Cardiac muscle cell (in vitro differentiated cells and primary cell): ENCODE data around the gene PROSER2. TPM values are rescaled to one million over a fixed set of nuclear protein-coding genes. Genes with fewer than 3 reads are reported as not detected.

Experiments used
- DNase-seq, 2 donors: peaks; one replicate each; pipeline versions ENCODE4 v3.0.0 to v3.0.0-alpha.2; 2010 to 2017; ENCODE audit warnings: low read depth in 1 of 2, low spot score in 1 of 2
- H3K27ac ChIP-seq: fragments of 200-600 bp; sonication (generic); 2 replicates; pipeline ENCODE4 v1.5.1; 2016
- H3K27me3 ChIP-seq: fragments of 200-600 bp; sonication (generic); 2 replicates; pipeline ENCODE4 v1.6.0; 2016; ENCODE audit warnings: control low read depth
- H3K36me3 ChIP-seq: fragments of 200-600 bp; sonication (generic); 2 replicates; pipeline ENCODE4 v1.5.1; 2016; ENCODE audit warnings: control low read depth
- H3K4me1 ChIP-seq: fragments of 200-600 bp; sonication (generic); 2 replicates; pipeline ENCODE4 v1.8.1; 2017; ENCODE audit warnings: low read depth, mild to moderate bottlenecking, mixed run types
- H3K4me3 ChIP-seq: fragments of 200-600 bp; sonication (generic); 2 replicates; pipeline ENCODE4 v1.5.1; 2016; ENCODE audit warnings: mild to moderate bottlenecking
- H3K9me3 ChIP-seq: fragments of 200-600 bp; sonication (generic); 2 replicates; pipeline ENCODE4 v1.5.1; 2017; ENCODE audit warnings: low read depth, mild to moderate bottlenecking, control low read depth
- polyA plus RNA-seq: library from polyadenylated mRNA; unstranded; fragments of >200 nt; fragmentation: Nextera tagmentation; extraction: Ambion mirVana; gene quantifications from 2 replicates; pipeline ENCODE4 v1.2.1, GENCODE V29; 2016
- total RNA-seq: library from RNA; depleted of rRNA; stranded (reverse); fragments of >200 nt; gene quantifications from 2 replicates; pipeline ENCODE4 v1.2.3, GENCODE V29; 2016
- TF ChIP-seq, protein P1 (sequence below): IDR thresholded peaks from 2 replicates; pipeline ENCODE4 v1.5.1; 2012; ENCODE audit warnings: low read depth, mild to moderate bottlenecking, low read length

The PROSER2 gene
- total and polyA plus RNA-seq, 2 experiments from 2014 or later: 11.4 to 20.7 TPM

DNA sequence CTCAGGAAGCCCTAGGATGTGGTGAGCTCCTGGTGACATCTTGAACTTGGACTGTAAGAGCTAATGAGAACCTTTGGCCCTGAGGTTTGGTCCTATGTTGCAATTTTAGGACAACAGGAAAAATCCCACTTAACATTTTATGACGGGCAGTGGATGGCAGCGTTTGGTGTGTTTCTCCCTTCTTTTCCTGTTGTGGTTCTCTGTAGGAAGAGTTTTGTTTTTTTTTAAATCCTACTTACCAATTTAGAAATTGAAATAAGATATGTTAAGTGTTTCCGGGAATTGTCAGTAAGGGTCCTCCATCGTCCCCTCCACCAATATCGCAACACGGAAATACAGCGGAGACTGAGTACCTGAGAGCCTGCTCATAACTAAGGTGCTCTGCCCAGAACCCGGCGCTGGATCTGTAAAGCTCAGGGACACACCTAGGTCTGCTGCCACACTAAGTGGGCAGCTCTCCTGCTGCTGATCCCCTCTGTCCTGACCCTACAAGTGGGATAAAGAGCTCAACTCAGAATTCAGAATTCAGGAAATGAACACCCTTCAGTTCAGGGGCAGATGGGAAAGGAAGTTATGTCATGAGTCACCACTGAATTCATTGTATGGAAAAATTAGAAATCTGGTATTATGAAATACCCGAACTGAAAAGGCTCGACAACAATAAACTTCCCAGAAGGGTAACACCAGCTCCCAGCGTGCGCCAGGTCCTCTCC is 9.1 kb upstream of the PROSER2 start:
- DNase-seq: peak in 1 of 2 donors; percentile 53
- Histone ChIP-seq H3K27me3 (no peaks in the 10 kb centered on the region), H3K4me1 (no peaks in the 10 kb centered on the region), H3K4me3 (no peak overlapping the region), H3K36me3 (no peaks in the 10 kb centered on the region), H3K27ac (no peak overlapping the region), H3K9me3 (no peaks in the 10 kb centered on the region)
- TF ChIP-seq, protein P1, sequence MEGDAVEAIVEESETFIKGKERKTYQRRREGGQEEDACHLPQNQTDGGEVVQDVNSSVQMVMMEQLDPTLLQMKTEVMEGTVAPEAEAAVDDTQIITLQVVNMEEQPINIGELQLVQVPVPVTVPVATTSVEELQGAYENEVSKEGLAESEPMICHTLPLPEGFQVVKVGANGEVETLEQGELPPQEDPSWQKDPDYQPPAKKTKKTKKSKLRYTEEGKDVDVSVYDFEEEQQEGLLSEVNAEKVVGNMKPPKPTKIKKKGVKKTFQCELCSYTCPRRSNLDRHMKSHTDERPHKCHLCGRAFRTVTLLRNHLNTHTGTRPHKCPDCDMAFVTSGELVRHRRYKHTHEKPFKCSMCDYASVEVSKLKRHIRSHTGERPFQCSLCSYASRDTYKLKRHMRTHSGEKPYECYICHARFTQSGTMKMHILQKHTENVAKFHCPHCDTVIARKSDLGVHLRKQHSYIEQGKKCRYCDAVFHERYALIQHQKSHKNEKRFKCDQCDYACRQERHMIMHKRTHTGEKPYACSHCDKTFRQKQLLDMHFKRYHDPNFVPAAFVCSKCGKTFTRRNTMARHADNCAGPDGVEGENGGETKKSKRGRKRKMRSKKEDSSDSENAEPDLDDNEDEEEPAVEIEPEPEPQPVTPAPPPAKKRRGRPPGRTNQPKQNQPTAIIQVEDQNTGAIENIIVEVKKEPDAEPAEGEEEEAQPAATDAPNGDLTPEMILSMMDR: no peak

DNA sequence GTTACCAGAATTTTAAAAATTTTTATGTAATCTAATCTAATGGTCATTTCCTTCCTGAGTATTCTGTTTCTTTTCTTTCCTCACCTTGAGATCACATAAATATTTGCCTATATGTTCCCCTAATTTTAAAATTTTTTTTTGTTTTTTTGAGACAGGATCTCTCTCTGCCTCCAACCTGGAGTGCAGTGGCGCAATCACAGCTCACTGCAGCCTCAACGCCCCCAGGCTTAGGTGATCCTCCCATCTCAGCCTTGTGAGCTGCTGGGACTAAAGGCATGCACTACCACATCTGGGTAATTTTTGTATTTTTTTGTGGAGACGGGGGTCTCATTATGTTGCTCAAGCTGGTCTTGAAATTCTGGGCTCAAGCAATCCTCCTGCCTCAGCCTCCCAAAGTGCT is 4.1 kb upstream of the PROSER2 start:
- no peak for DNase-seq
- Histone ChIP-seq H3K27ac (no peak overlapping the region), H3K9me3 (no peaks in the 10 kb centered on the region), H3K27me3 (no peaks in the 10 kb centered on the region), H3K4me1 (no peaks in the 10 kb centered on the region), H3K4me3 (no peak overlapping the region), H3K36me3 (no peaks in the 10 kb centered on the region)
- TF ChIP-seq, protein P1: no peak

DNA sequence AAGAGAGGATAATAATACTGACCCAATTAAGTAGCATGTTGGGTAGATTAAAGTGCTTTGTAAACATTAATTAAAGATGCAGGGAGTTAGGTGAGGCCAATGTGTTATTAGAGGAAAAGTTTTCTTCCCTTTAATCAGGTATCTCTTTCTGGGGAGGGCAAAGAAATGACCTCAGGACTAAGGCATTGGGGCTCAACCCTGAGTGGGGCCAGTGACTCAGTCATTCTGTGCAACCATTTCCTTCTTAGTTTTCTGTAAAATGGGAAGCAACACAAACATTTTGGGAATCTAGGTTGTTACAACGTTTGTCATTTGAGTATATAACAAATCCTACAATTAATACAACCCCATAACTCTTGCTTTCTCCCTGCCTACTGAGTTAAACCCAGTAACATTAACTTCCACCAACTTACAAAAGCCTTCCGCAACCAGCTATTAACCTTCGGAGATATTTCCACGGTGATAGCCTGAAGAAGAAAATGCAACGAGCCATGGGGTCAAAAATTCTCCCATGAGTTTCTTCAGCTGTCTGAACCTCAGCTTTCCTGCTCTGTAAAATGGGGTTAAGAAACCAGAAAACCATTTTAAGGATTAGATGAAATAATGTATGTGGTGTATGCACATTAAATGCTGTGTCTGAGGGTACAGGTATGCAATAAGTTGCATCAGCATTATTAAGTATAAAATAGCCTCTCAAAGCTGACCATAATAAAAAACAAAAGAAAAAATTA is 965 bp upstream of the PROSER2 start:
- Histone ChIP-seq H3K4me3 (no peak overlapping the region), H3K9me3 (no peaks in the 10 kb centered on the region), H3K27me3 (no peaks in the 10 kb centered on the region), H3K4me1 (peaks cover 13% of the 10 kb centered on the region), H3K27ac (no peak overlapping the region), H3K36me3 (no peaks in the 10 kb centered on the region)
- TF ChIP-seq, protein P1: no peak
- DNase-seq: no peak

DNA sequence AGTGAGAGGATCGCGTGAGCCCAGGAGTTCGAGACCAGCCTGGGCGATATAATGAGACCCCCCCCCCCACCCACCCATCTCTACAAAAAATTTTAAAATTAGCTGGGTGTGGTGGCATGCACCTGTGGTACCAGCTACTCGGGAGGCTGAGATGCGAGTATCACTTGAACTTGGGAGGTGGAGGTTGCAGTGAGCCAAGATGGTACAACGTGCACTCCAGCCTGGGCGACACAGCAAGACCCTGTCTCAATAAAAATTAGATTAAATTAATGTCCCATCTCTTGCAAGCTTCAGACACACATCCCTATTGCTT is 391 bp upstream of the PROSER2 start:
- TF ChIP-seq, protein P1: no peak
- no peak for DNase-seq

DNA sequence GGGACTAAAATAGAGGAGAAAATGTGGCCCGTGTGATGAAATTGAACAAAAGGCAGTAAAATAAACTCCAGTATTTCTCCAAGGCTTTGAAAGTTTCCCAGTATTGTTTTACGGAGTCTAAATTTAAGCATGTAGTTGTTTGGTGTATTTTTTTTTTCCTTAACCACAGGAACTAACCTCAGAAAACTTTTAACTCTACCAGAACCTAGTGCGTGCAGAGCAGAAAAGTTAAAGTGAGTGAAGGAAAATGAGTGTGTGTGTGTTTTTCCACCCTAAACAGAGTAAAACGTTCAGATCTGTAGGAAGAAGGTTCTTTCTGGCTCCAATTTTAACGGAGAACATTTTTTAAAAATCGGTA is 812 bp downstream of the PROSER2 start:
- no peak overlapping the region for H3K27ac ChIP-seq
- no peaks in the 10 kb centered on the region for H3K27me3 ChIP-seq
- TF ChIP-seq, protein P1: no peak
- peak in 1 of 2 donors; percentile 19 for DNase-seq
- peaks cover 13% of the 10 kb centered on the region for H3K4me1 ChIP-seq
- H3K4me3 ChIP-seq: peak overlapping the region; percentile 89
- H3K9me3 ChIP-seq: no peaks in the 10 kb centered on the region
- H3K36me3 ChIP-seq: no peaks in the 10 kb centered on the region

More for the DNA sequence above, 391 bp upstream of the PROSER2 start:
- Histone ChIP-seq H3K9me3 (no peaks in the 10 kb centered on the region), H3K27ac (no peak overlapping the region), H3K27me3 (no peaks in the 10 kb centered on the region), H3K36me3 (no peaks in the 10 kb centered on the region), H3K4me3 (peak overlapping the region; percentile 89), H3K4me1 (peaks cover 13% of the 10 kb centered on the region)
